ENCODE measurements around the gene BAAT. TPM values are rescaled to one million over a fixed set of nuclear protein-coding genes. Genes with fewer than 3 reads are reported as not detected.

BAAT gene
- total and polyA plus RNA-seq, 2 of the 13 experiments (the other 11 are each of a cell fraction or from before 2014, with no cell fraction given): 0.71 to 7.9 TPM

- TF ChIP-seq ASH2L (IDR thresholded peaks at IDR 0.05; ENCODE audit: insufficient read length, low read depth, low read length) (peak; percentile 97), YEATS2 (CRISPR knock-in tag; IDR thresholded peaks at IDR 0.05; ENCODE audit: borderline replicate concordance) (no peak), ZNF7 (CRISPR knock-in tag; IDR thresholded peaks at IDR 0.05) (no peak), CREBL2 (CRISPR knock-in tag; IDR thresholded peaks at IDR 0.05; ENCODE audit: borderline replicate concordance) (no peak), RELA (CRISPR knock-in tag; IDR thresholded peaks at IDR 0.05) (peak; percentile 96; the same call in 1 of the 2 replicates), HMG20A (CRISPR knock-in tag; IDR thresholded peaks at IDR 0.05; ENCODE audit: borderline replicate concordance) (peak; percentile 87), CEBPZ (IDR thresholded peaks at IDR 0.05; ENCODE audit: low read length) (no peak), MED13 (CRISPR knock-in tag; IDR thresholded peaks at IDR 0.05) (peak; percentile 62; the same call in 1 of the 2 replicates), RERE (CRISPR knock-in tag; IDR thresholded peaks at IDR 0.05; ENCODE audit: low read depth) (peak; percentile 84), ZNF232 (CRISPR knock-in tag; IDR thresholded peaks at IDR 0.05; ENCODE audit: borderline replicate concordance) (no peak), ZNF276 (CRISPR knock-in tag; IDR thresholded peaks at IDR 0.05; ENCODE audit: low read depth) (no peak), ZNF335 (CRISPR knock-in tag; IDR thresholded peaks at IDR 0.05) (peak; percentile 64; the same call in 1 of the 2 replicates), ZNF670 (CRISPR knock-in tag; IDR thresholded peaks at IDR 0.05; ENCODE audit: borderline replicate concordance) (peak; percentile 52), HOMEZ (CRISPR knock-in tag; IDR thresholded peaks at IDR 0.05; ENCODE audit: low read depth) (peak; percentile 96), ZBTB2 (CRISPR knock-in tag; IDR thresholded peaks at IDR 0.05; ENCODE audit: low read depth) (no peak)
Observed at GRCh38 chr9:101354143-101354764, 30.6 kb downstream of the BAAT start (continued).

Data from HepG2 (cell line).